Liver (tissue), 3 donors: ENCODE measurements around the gene WDR74.

Experiments used
- RAD21 ChIP-seq, 2 donors: IDR thresholded peaks; 2 replicates each; pipeline ENCODE4 v1.6.1; 2016; ENCODE audit warnings: antibody characterized with exemption in 2 of 2, mild to moderate bottlenecking in 2 of 2
- TF ChIP-seq, protein P1 (sequence below): fragments of 150-350 bp; IDR thresholded peaks from 2 replicates; pipeline ENCODE4 v1.5.1; 2017; ENCODE audit warnings: improper control_type of control experiment, low read depth, low read length; ENCODE audit not compliant: missing input control
- donor health status: healthy.
- donor health status: healthy.

DNA sequence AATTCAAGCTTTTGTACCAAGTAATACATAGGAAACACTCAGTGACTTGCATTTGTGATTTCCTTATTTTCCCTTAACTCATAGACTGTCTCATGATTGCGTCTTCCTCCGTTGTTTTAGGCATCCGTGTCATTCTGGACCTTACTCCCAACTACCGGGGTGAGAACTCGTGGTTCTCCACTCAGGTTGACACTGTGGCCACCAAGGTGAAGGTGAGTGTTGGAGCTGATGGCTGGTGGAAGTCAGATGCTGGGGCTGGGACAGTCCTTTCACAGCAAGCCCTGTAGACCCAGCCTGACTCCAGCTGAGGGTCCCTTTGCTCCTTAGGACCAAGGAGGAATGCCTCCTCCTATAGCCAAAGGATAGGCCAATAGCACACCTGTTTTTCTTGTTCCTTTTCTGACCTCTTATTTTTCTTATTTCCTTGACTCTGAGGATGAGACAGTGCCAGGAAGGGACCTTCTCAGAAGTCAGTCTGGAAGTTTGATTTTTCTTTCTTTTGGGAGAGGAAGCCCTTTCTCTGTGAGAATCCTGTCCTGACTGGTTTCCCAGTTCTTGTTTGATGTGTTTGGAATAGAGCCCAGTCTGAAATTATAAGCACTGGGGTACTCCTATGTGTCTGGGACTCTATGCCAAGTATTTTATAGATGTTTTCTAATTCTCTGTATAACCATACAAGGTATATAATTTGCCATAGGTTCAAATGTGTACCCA lies 43.6 kb upstream of the WDR74 start:
- TF ChIP-seq, protein P1, sequence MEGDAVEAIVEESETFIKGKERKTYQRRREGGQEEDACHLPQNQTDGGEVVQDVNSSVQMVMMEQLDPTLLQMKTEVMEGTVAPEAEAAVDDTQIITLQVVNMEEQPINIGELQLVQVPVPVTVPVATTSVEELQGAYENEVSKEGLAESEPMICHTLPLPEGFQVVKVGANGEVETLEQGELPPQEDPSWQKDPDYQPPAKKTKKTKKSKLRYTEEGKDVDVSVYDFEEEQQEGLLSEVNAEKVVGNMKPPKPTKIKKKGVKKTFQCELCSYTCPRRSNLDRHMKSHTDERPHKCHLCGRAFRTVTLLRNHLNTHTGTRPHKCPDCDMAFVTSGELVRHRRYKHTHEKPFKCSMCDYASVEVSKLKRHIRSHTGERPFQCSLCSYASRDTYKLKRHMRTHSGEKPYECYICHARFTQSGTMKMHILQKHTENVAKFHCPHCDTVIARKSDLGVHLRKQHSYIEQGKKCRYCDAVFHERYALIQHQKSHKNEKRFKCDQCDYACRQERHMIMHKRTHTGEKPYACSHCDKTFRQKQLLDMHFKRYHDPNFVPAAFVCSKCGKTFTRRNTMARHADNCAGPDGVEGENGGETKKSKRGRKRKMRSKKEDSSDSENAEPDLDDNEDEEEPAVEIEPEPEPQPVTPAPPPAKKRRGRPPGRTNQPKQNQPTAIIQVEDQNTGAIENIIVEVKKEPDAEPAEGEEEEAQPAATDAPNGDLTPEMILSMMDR, result no peak
- TF ChIP-seq RAD21 (IDR thresholded peaks at IDR 0.05), result no peak
